OCI-LY1 (cell line): ENCODE results near the gene GPATCH8.

Experiments
- EZH2 ChIP-seq: fragments of 200-600 bp; sonication (generic), shearing (Covaris generic); IDR thresholded peaks from 2 replicates; pipeline ENCODE4 v1.8.0; 2017; ENCODE audit warnings: borderline replicate concordance, mixed run types, mild to moderate bottlenecking, antibody characterized with exemption, low read length, moderate library complexity, mixed read lengths
- TF ChIP-seq, protein P1 (sequence below): fragments of 200-600 bp; sonication (generic), shearing (Covaris generic); IDR thresholded peaks from 2 replicates; pipeline ENCODE4 v1.5.1; 2017; ENCODE audit warnings: mild to moderate bottlenecking, antibody characterized with exemption, low read length, moderate library complexity, mixed read lengths

DNA sequence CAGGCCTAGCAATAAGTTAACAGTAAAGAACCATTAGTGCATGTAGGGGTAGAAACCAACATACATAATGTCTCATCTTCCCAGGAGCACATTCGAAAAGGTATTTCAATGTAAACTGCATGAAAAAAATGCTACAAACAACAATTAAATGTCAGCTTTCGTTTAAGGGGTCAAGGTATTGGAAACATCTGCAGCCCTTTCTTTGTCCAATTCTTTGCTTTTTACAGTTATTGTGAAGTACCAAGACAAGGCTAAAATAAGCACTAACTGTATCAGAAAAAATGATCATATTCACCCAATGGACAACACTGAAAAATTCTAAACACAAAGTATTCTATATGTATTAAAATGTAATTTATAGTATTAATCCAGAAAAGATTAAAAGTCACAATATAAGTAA lies 37.9 kb downstream of the GPATCH8 start:
- TF ChIP-seq, protein P1, sequence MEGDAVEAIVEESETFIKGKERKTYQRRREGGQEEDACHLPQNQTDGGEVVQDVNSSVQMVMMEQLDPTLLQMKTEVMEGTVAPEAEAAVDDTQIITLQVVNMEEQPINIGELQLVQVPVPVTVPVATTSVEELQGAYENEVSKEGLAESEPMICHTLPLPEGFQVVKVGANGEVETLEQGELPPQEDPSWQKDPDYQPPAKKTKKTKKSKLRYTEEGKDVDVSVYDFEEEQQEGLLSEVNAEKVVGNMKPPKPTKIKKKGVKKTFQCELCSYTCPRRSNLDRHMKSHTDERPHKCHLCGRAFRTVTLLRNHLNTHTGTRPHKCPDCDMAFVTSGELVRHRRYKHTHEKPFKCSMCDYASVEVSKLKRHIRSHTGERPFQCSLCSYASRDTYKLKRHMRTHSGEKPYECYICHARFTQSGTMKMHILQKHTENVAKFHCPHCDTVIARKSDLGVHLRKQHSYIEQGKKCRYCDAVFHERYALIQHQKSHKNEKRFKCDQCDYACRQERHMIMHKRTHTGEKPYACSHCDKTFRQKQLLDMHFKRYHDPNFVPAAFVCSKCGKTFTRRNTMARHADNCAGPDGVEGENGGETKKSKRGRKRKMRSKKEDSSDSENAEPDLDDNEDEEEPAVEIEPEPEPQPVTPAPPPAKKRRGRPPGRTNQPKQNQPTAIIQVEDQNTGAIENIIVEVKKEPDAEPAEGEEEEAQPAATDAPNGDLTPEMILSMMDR = no peak
- TF ChIP-seq EZH2 = no peak
